EL (cell line): ENCODE measurements around the gene KIRREL2.
A peak's percentile ranks its signal among the peaks of the same experiment; 100 is the strongest.
"Not testable (repeated sequence)": the region's sequence is repeated elsewhere in the genome, so short reads cannot be mapped to it uniquely, and the experiment has no call there.

ENCODE experiments used
- DNase-seq: peaks from one replicate; pipeline ENCODE4 v3.0.0-alpha.2; 2016

KIRREL2 gene

GRCh38 chr19:35899547-35900214, 43.0 kb downstream of the KIRREL2 start:
- peak; percentile 83 for DNase-seq

GRCh38 chr19:35901055-35901644, 44.4 kb downstream of the KIRREL2 start:
- peak; percentile 83 for DNase-seq

- DNase-seq, result peak; percentile 59
These were observed 45.3 kb downstream of the KIRREL2 start, which contains the start of gene HCST for GRCh38 chr19:35901854-35902661. TSS of gene HCST (plus strand) at chr19:35902529. CDS start at chr19:35902594, 65 bp downstream.

- DNase-seq, result no peak
These were observed 46.3 kb downstream of the KIRREL2 start for GRCh38 chr19:35902870-35903475.

GRCh38 chr19:35903550-35904179, 47.0 kb downstream of the KIRREL2 start:
- DNase-seq, result peak; percentile 88

- no peak for DNase-seq
These were observed 47.8 kb downstream of the KIRREL2 start for GRCh38 chr19:35904311-35905068.

GRCh38 chr19:35905178-35905727, 48.5 kb downstream of the KIRREL2 start:
- peak; percentile 21 for DNase-seq

GRCh38 chr19:35907377-35907745, 50.6 kb downstream of the KIRREL2 start:
- DNase-seq, result no peak

- no peak for DNase-seq
These were observed 51.3 kb downstream of the KIRREL2 start, which contains the start of gene TYROBP for GRCh38 chr19:35908010-35908441. TSS of gene TYROBP (minus strand) at chr19:35908295. CDS start at chr19:35908228, 67 bp downstream.

GRCh38 chr19:35908973-35909683, 52.4 kb downstream of the KIRREL2 start:
- DNase-seq, result no peak

- DNase-seq, result no peak
These were observed 52.9 kb downstream of the KIRREL2 start for GRCh38 chr19:35909684-35910035.

- not testable (repeated sequence) for DNase-seq
These were observed 53.6 kb downstream of the KIRREL2 start for GRCh38 chr19:35910355-35910754.

- DNase-seq, result no peak
These were observed 54.5 kb downstream of the KIRREL2 start for GRCh38 chr19:35911173-35911572.

GRCh38 chr19:35911790-35912189, 55.1 kb downstream of the KIRREL2 start:
- no peak for DNase-seq

GRCh38 chr19:35913589-35913988, 56.9 kb downstream of the KIRREL2 start:
- peak; percentile 28 for DNase-seq

GRCh38 chr19:35915443-35915842, 58.7 kb downstream of the KIRREL2 start:
- DNase-seq, result no peak
